ENCODE results near the gene FOXD1. TPM values are rescaled to one million over a fixed set of nuclear protein-coding genes. Genes with fewer than 3 reads are reported as not detected.

FOXD1 gene
- total RNA-seq, 1 donor from 2014 or later: under 0.01 TPM

DNA sequence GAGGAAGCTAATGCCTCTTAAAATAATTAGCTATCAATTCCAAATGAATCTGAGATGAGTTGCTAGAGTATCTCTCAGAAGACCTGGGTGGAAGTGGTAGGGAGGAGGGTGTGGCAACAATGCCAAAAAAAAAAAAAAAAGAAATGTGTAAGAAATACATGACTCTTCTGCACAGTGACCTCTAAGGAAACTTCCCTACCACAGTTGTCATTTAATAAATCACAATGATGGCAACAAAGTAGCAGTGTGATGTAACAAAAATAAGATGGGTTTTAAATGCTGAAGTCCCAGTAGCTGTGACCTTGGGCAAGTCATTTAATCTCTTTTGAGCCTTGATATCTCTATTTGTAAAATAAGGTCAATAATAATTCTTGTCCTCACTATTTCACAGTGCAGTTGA, 7.2 kb downstream of the FOXD1 start:
- no peak for DNase-seq (ENCODE audit: low read depth in 2 of 2)

DNA sequence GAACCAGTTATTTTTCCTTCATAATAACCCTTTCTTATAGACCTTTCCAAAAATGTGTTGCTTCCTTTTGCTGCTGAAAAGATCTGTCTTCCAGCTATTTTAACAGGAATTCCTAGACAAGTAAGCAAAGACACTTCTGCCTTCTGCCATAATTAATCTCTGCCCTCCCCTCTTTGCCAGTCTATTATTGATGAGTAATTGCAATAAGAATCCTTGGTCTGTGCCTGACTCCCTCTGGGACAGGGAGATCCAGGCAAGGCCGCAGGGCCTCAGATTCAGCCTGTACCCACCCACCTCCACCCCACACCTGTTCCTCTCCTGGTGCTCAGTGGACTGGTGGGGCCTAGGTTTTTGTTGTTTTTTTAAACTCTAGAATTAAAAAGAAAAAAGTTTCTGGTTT, 8.3 kb downstream of the FOXD1 start:
- no peak for DNase-seq (ENCODE audit: low read depth in 2 of 2)

DNA sequence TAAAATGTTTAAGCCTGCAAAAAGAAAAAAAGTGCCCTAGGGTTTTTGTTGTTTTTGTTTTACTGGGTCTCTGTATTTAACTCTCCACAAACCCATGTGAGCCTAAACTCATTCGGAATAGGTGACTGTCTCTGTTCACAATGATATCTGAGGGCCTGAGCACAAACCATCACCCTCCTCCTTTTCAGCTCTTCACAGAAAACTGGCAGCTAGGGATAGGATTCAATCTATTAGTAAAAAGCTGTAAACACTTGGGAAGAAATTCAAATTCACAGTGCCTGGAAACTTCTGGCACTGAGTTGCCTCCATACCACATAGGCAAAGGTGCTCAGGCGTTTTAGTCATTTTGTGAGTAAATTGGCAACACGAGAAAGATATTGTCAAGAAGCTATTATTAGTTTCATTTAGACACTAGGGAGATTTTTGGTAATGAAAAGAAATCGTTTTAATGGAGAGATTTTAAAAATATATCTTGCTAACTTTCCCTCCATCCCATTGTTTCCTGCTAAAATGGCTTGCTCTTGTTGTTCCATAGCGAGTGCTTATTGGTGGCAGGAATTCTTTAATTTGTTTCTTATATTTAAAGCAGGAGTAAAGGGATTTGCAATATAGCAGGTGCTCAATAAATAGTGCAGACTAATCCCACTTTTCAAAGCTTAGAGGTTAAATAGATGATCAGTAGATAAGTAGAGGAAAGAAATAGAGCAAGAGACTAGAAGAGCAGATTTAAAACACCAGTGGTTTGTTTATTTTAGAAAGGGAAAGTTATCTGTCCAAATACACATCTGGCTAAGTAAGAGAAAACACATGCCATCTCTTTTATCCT, 9.7 kb downstream of the FOXD1 start:
- no peak for DNase-seq (ENCODE audit: low read depth in 2 of 2)

DNA sequence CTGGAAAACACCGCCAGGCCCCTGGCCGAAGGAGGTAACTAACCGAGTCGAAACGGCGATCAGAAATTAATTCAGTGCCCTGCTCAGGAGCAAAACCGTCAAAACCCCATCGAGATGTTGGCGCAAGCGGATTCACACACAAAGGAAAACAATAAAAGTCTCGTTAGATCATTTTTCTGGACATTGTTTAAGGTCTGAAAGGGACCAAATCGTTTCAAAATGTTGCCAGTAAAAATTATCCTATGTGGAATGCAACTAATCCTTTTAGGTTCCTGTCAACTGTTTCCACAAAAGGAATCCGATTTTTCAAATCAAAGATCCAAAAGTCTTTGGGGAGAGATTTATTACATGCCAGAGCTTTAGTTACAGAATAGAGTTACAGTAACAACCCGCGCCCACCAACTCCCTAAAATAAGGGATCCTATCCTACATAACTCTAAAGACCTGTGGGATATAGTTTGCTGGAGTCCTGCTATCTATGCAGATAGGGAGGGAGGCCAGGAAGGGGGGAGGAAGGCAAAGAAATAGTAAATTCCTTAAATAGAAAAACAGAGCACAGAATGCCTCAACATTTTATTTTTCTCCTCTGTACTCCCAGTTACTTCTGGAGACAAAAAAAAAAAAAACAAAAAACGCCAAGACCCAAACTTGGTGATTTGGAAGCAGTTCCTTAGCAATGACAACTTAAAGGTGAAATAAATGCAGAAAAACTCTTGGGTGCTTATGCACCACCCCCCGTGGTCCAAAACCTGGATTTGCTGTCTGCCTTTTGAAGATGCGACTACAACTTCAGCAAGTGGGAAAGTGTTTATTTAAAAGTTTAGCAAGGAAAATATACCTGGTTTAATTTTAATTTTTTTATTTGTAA, 10.6 kb downstream of the FOXD1 start:
- no peak for DNase-seq (ENCODE audit: low read depth in 2 of 2)

DNA sequence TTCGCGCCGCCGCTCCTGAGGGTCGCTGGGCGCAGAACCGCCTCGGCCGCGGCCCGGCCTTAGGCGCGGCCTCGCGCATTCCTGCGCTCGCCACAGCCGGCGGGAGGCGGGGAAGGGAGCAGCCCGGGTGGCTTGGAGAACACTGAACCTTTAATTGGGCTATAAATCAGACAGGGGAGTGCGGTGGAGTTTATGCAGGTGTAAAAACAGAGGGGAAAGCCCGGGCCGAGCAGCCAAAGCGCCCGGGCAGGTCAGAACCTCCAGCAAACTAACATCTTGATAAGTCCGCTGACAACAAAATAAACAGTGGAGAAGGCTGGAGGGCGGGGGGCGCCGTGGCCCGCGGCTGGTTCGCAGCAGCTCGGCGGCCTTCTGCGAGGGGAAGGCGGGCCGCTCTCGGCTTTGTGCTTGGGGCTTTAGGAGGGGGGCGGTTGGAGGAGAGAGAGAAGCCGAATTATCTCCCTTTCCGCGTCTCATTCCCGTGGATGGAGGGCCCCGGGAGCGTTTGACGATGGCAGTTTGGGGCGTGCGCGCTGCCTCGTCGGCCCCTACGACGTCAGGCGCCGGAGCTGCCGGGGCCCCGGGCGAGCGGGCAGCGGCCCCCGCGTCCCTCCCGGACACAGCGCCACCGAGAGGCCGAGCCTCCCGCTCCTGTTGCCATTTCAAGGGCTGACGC, 11.3 kb downstream of the FOXD1 start:
- no peak for DNase-seq (ENCODE audit: low read depth in 2 of 2)

DNA sequence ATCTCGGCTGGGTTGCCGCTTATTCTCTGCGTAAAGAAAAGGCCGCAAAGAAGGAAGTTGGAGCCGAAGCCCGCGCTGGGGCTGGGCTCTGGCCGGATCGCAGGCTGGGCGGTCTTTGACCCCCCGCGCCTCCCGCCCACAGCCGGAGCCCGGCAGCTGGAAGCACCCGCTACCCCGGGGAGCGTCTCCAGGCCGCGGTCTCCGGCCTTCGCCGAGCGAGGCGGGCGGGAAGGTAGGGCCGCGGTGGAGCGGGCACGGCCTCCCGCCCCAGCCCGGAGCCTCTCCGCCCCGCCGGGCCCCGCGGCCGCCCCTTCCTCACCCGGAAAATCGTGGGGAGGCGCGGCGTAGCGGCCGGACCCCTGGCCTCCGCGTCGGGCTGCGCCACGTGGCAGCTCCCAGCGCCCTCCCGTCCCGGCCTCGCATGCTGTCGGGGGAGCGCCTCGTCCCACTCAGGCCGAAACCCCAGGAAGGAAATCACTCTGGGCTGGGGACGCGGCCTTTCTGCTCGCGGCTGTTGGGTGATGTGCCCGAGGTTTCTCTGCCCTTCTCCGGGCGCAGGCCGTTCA, 12.0 kb downstream of the FOXD1 start:
- no peak for DNase-seq (ENCODE audit: low read depth in 2 of 2)

DNA sequence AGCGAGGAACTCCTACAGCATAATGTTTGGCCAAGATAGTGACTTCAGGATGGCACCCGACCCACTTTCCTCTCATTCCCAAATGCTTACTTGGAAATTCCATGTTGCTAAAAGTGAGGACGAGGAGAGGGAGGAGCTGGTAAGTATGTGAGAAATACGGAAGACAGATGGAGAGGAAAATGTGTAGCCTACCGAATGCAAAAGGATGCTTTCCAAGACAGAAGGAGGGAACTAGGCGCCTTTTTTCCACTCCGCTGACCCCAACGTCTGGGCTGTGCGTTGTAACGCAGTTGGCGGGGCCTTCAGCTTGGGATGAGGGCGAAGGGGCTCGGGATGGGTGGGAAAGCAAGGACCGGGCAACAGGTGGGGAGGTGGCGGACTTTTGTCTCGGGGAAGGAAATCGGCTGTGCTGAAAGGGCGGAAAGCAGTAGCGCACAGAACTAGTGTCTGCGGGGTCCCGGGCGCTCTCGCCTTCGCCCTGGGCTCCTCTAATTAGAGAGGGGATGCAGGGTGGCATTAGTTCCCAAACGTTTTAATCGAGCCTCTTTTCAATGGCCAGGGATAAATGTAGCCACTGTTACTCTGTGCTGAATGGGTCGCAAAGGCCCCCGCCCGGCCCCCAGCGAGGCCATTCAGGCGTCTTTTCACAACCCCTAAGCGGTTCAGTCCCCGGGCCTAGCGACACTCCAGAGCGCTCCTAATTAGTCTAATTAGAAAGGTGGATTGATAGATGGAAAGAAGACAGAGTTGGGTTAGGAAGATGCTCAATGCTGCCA, 12.6 kb downstream of the FOXD1 start:
- DNase-seq (ENCODE audit: low read depth in 2 of 2): no peak

DNA sequence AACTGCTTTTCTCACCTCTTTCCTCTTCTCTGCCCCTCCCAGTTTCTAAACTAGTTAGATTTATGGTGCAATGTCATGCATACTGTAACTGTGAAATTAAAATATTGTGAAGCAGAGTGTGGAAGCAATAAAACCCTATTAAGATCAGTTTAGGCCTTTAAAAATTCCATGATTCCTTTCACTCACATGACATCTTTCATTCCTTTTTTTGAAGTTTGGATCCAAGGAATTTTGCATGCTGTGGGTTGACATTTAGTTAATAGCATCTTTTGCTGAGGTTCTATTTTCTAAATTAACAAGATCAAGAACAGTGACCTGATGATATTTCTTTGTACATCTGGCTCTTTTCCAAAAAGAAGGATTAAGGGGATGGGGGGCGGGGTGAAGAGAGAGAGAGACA, 13.7 kb downstream of the FOXD1 start:
- DNase-seq (ENCODE audit: low read depth in 2 of 2): no peak

DNA sequence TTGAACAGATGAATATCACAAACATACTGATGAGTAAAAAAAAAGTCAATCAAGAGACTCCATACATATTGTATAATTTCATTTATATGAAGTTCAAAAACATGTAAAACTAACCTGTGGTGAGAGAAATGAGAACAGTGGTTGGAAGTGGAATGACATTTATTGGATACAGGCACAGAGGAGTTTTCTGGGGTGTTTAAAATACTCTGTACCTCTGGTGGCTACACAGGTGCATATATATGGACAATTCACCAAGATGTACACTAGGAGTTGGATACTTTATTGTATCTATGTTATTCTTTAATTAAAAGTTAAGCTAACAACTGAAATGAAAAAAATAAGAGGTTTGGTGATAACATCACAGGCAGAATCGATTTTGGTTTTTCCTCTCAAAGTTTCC, 14.1 kb downstream of the FOXD1 start:
- no peak for DNase-seq (ENCODE audit: low read depth in 2 of 2)

DNA sequence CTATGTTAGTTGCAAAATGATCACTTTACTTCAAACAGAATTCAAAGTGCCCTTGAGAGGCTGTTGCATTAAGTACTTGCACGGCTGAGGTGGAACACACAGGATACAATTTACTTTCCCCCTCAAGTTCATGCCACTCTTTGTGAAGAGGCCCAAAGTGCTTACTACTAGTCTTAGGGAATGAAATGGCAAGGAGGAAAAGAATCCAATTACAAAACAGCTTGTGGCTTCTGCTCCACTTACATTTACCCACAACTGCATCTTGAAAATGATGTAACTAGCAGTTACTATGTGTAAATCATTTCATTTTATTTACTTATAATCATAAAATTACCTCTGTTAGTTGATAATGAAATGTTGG, 14.6 kb downstream of the FOXD1 start:
- DNase-seq (ENCODE audit: low read depth in 2 of 2): no peak

DNA sequence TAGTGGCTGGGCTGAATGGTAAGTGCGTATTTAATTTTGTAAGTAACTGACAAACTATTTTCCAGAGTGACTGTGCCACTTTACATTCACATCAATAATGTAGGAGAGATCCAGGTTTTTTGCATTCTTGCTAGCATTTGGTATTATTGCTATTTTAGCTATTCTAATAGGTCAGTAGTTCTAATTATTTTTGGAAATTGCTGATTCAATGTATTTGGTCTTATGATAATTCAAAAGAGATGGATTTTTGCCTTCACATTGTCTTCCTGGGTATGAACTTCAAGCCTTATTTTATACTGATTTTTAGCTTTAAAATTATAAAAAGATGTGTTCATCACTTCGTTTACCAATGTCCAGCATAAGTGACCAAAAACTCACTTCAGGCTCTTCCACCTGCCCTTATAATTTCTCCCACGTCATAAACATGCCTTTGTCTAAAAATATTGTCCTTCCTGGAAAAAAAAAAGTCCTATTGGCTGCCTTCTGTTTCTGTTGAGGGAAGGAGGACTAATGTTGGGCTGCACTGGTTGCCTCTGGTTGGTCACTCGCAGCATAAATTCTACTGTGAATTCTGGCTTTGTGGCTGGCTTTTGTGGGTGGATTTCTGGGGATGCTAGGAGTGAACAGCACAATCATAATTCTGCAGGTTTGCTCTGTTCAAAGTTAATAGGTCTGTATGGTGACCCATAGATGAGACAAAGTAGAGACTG, 15.2 kb downstream of the FOXD1 start:
- no peak for DNase-seq (ENCODE audit: low read depth in 2 of 2)

DNA sequence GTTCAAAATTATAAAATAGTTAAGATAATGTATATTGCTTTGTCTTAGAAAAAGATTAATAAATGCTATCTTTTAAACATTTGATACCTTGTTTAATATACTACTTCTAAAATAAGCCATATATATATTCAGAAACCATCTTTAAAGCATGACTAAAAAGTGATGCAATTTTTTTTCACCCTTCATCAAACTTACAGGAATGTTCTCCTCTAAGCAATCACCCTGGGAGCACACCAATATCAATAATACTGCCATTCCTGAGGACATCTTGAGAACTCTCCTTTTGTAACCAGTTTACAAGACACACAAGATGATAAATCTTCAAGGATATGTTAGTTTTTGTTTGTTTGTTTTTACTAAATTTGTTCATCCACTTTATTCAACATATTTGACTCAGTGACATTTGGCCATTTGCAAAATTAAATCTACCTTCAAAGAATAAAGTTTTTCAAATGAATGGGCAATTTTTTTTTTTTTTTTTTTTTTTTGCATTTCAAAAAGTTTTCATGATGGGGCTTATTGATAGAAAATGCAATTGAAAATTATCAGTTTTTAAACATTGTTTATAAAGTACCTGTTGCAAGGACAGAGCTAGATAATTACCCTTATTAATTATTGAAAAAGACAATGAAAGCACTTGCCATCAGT, 17.2 kb downstream of the FOXD1 start:
- no peak for DNase-seq (ENCODE audit: low read depth in 2 of 2)

DNA sequence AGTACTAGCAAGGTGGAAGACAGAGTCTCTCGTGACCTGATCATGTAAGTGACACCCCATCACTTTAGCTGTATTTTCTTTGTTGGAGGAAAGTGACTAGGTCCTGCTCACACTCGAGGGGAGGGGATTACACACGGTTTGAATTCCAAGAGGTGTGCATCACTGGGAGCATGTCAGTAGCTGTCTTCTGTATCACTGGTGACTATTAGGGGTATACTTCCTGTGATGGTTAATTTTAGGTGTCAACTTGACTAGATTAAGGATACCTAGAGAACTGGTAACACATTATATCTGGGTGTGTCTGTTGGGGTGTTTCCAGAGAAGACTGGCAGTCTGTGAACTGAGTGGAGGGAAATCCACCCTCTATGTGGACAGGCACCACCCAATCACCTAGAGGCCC, 22.5 kb downstream of the FOXD1 start:
- no peak for DNase-seq (ENCODE audit: low read depth in 2 of 2)

DNA sequence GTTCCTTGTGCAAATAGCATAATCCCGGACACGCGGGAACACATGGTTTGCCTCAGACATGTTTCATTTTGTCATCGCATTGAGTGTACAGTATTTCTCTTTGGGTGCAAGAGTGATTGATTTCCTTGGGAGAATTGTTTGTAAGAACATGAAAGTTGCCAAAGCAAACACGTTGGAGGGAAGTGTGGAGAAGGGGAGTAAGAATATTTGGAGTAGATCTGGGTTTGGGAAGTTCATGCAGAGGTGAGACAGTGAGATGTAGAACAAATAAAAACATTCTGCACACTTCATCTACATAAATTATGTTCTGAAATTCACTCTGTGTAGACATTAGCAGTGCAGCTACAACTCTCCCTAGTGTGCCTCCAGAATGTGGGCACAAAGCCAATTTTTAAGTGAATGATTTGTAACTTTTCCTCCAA, 24.0 kb downstream of the FOXD1 start:
- DNase-seq (ENCODE audit: low read depth in 2 of 2): no peak

DNA sequence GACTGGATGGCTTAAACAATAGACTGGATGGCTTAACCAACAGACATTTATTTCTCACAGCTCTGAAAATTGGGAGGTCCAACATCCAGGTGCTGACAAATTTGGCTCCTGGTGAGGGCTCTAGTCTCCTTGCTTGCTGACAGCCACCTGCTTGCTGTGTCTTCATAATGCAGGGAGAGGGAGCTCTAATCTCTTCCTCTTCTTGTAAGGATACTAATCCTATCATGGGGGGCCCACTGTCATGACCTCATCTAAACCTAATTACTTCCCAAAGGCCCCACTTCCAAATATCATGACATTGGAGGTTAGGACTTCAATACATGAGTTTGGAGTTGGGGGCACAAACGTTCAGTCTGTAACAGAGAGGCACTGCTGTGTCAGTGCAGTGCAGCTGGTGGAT, 26.4 kb downstream of the FOXD1 start:
- no peak for DNase-seq (ENCODE audit: low read depth in 2 of 2)

DNA sequence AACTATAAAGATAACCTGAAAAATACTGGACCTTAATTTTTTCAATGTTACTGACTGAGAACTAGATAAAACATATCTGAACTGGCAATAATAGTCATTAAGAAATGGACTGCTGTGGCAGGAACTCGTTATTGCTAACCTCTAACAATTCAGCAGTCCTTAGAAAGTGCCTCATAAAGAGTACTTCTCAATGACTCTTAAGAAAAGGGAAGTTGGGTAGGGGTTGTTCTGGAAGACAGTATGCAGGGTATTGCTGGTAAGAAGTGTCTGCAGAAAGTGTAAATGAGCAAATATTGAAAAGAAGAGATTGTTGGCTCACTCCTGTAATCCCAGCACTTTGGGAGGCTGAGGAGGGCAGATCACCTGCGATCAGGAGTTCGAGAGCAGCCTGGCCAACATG, 27.9 kb downstream of the FOXD1 start:
- no peak for DNase-seq (ENCODE audit: low read depth in 2 of 2)

DNA sequence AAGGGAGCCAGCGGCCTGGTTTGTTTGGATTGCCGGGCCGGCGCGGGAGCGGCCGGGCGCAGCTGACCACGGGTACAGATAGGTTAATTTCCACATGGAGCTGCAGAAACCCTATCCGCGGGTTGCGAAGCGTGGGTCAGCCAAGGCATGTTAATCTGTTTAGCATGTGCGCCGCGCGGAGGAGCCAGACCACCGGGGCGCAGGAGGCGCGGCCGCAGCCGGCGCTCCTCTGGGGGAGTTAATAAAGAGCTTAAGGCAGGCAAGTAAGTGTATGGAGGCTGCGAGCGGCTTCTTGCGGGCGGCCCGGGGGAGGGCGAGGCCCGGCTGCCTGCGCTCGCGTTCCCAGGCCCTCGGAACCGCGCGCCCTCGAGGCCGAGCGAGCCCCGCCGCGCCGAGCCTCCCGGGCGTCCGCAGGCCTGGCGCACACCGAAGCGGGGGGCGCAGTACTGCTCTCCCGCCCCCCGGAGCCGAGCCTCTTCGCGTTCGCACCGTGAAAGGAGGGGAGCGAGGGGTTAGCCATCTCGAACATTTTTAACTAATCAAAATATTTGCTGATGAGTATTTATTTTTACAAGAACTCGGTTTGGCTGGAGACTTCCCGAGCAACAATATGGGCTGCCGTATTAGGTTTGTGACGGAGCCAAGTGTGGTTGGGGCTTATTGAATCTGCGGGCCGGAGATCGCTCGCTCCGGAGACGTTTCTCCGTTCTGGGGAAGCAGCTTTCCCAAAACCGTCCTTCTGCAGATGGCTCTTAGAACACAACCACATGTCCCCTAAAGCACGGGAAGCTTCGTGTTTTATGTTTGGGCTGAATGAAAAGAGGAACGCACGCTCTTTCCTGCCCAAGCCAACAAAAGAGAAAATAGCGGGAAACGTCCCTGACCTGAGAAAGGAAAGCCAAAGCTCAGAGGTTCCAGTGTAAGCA, 28.8 kb downstream of the FOXD1 start:
- peak in 1 of 2 donors; percentile 11 for DNase-seq (ENCODE audit: low read depth in 2 of 2)

DNA sequence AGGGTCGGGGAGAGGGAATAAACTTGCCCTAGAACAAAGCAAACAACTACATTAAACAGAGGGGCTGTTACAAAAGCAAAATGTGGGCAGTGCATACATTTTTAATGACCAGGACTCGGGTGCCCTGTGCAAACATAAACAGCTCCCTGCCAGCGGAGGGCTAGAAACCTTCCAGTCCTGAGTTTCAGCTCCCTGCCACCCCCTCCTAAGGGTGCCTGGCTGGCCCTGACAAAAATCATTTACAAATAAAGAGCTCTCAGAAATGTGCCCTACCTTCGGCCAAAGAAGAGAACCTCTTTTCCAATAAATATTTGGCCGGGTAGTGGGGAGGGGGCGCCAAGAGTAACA, 29.5 kb downstream of the FOXD1 start:
- no peak for DNase-seq (ENCODE audit: low read depth in 2 of 2)

DNA sequence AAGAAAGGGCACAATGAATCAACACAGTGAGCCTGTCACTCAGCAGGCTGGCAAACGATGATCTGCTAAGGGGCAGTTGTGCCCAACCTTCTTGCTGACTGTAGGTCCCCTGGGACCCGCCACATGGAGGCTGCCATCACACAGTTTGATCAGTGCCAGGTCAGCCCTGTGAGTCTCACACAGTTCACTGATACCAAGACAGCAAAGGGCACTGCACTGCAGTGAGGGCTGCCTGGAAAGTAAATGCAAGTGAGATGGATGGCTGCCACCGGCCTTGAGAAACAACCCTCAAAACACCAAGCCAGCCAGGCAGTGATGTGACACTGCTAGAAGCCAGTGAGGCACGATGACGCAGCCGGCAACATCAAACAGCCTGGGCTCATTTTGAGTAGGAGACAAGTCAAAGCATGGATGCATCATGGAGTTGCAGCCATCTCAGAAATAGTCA, 30.3 kb downstream of the FOXD1 start:
- no peak for DNase-seq (ENCODE audit: low read depth in 2 of 2)

All from dermis microvascular lymphatic vessel endothelial cell (primary cell).